ENCODE data around the gene RBM33.

RBM33 gene

DNA sequence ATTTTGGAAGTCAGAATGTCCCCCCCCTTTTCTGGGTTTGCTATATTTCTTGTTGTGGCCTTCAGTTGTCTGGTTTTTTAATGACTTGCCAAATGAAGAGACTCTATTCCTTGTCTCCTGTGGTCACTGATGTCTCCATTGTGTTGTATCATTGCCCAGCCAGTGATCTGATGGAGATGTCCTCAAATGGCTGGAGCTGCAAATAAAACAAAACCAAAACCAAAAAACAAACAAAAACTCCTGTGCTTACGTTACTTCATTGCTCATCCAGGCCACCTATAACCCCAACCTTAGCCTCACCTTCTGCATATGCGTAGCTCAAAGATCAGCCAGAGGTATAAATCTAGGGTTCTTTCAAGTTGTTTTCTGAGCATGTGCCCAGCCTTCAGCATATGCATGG, 5.1 kb downstream of the RBM33 start:
- peaks cover 27% of the 10 kb centered on the region for H3K36me3 ChIP-seq (ENCODE audit: insufficient read depth, low read length)
- H3K27ac ChIP-seq (ENCODE audit: low read length) = no peak overlapping the region
- ATAC-seq (ENCODE audit: insufficient read depth, low read depth) (no peak), DNase-seq (no peak)
- H3K4me2 ChIP-seq (ENCODE audit: insufficient read depth, low read length) = peak overlapping the region; percentile 29; the same call in 1 of the 2 replicates
- peaks cover 78% of the 10 kb centered on the region for H4K20me1 ChIP-seq (ENCODE audit: insufficient read depth, low read length)
- no peak overlapping the region for H3K9ac ChIP-seq (ENCODE audit: low read depth, low read length)
- peaks cover 100% of the 10 kb centered on the region for H3K79me2 ChIP-seq (ENCODE audit: insufficient read depth, low read length)
- peaks cover 7% of the 10 kb centered on the region for H3K9me3 ChIP-seq (ENCODE audit: insufficient read depth, low read length, severe bottlenecking)
- peaks cover 25% of the 10 kb centered on the region for H3K4me1 ChIP-seq (ENCODE audit: insufficient read depth, low read length)
- no peak overlapping the region for H3K4me3 ChIP-seq (ENCODE audit: low read depth in 1 of 2, low read length in 2 of 2)
- no peak for TF ChIP-seq EZH2 (IDR thresholded peaks at IDR 0.05; ENCODE audit: borderline replicate concordance, low read depth, low read length, severe bottlenecking)
- TF ChIP-seq, protein P1, sequence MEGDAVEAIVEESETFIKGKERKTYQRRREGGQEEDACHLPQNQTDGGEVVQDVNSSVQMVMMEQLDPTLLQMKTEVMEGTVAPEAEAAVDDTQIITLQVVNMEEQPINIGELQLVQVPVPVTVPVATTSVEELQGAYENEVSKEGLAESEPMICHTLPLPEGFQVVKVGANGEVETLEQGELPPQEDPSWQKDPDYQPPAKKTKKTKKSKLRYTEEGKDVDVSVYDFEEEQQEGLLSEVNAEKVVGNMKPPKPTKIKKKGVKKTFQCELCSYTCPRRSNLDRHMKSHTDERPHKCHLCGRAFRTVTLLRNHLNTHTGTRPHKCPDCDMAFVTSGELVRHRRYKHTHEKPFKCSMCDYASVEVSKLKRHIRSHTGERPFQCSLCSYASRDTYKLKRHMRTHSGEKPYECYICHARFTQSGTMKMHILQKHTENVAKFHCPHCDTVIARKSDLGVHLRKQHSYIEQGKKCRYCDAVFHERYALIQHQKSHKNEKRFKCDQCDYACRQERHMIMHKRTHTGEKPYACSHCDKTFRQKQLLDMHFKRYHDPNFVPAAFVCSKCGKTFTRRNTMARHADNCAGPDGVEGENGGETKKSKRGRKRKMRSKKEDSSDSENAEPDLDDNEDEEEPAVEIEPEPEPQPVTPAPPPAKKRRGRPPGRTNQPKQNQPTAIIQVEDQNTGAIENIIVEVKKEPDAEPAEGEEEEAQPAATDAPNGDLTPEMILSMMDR (IDR thresholded peaks at IDR 0.05; ENCODE audit: borderline replicate concordance, extremely low read depth, low read length, poor library complexity, severe bottlenecking) = no peak
- H3K27me3 ChIP-seq (ENCODE audit: insufficient read depth, low read length, poor library complexity) = no peaks in the 10 kb centered on the region
- no peak overlapping the region for H2AFZ ChIP-seq (ENCODE audit: low read depth, low read length)

GRCh38 chr7:155652156-155653114, 8.0 kb downstream of the RBM33 start:
- H3K36me3 ChIP-seq (ENCODE audit: insufficient read depth, low read length) = peaks cover 14% of the 10 kb centered on the region
- TF ChIP-seq, protein P1 (IDR thresholded peaks at IDR 0.05; ENCODE audit: borderline replicate concordance, extremely low read depth, low read length, poor library complexity, severe bottlenecking) = no peak
- no peak for TF ChIP-seq EZH2 (IDR thresholded peaks at IDR 0.05; ENCODE audit: borderline replicate concordance, low read depth, low read length, severe bottlenecking)
- H3K4me2 ChIP-seq (ENCODE audit: insufficient read depth, low read length) = peak overlapping the region; percentile 5; the same call in 1 of the 2 replicates
- no peak overlapping the region for H2AFZ ChIP-seq (ENCODE audit: low read depth, low read length)
- ATAC-seq (ENCODE audit: insufficient read depth, low read depth) = no peak
- no peak for DNase-seq
- peaks cover 87% of the 10 kb centered on the region for H4K20me1 ChIP-seq (ENCODE audit: insufficient read depth, low read length)
- H3K79me2 ChIP-seq (ENCODE audit: insufficient read depth, low read length) = peaks cover 100% of the 10 kb centered on the region
- H3K27ac ChIP-seq (ENCODE audit: low read length) = no peak overlapping the region
- H3K4me1 ChIP-seq (ENCODE audit: insufficient read depth, low read length) = peaks cover 9% of the 10 kb centered on the region
- H3K4me3 ChIP-seq (ENCODE audit: low read depth in 1 of 2, low read length in 2 of 2) = no peak overlapping the region
- peaks cover 7% of the 10 kb centered on the region for H3K9me3 ChIP-seq (ENCODE audit: insufficient read depth, low read length, severe bottlenecking)
- H3K27me3 ChIP-seq (ENCODE audit: insufficient read depth, low read length, poor library complexity) = no peaks in the 10 kb centered on the region
- H3K9ac ChIP-seq (ENCODE audit: low read depth, low read length) = no peak overlapping the region

GRCh38 chr7:155653803-155654202, 9.3 kb downstream of the RBM33 start:
- TF ChIP-seq, protein P1 (IDR thresholded peaks at IDR 0.05; ENCODE audit: borderline replicate concordance, extremely low read depth, low read length, poor library complexity, severe bottlenecking) = no peak
- TF ChIP-seq EZH2 (IDR thresholded peaks at IDR 0.05; ENCODE audit: borderline replicate concordance, low read depth, low read length, severe bottlenecking) = no peak
- H3K9ac ChIP-seq (ENCODE audit: low read depth, low read length) = no peak overlapping the region
- H3K27me3 ChIP-seq (ENCODE audit: insufficient read depth, low read length, poor library complexity) = no peaks in the 10 kb centered on the region
- no peak for DNase-seq
- ATAC-seq (ENCODE audit: insufficient read depth, low read depth) = no peak
- H3K4me2 ChIP-seq (ENCODE audit: insufficient read depth, low read length) = no peak overlapping the region
- H4K20me1 ChIP-seq (ENCODE audit: insufficient read depth, low read length) = peaks cover 95% of the 10 kb centered on the region
- no peak overlapping the region for H3K4me3 ChIP-seq (ENCODE audit: low read depth in 1 of 2, low read length in 2 of 2)
- H3K36me3 ChIP-seq (ENCODE audit: insufficient read depth, low read length) = peaks cover 3% of the 10 kb centered on the region
- H2AFZ ChIP-seq (ENCODE audit: low read depth, low read length) = no peak overlapping the region
- H3K79me2 ChIP-seq (ENCODE audit: insufficient read depth, low read length) = peaks cover 100% of the 10 kb centered on the region
- H3K9me3 ChIP-seq (ENCODE audit: insufficient read depth, low read length, severe bottlenecking) = no peaks in the 10 kb centered on the region
- H3K4me1 ChIP-seq (ENCODE audit: insufficient read depth, low read length) = peaks cover 7% of the 10 kb centered on the region
- H3K27ac ChIP-seq (ENCODE audit: low read length) = no peak overlapping the region
